Anterior cingulate cortex (tissue), 58 donors: Measurements from ENCODE around the gene COL1A1.

Experiments used
- DNase-seq, 58 donors: peaks; one replicate each; lab custom pipeline; 2025; lab: John Stamatoyannopoulos, UW

Gene COL1A1

GRCh38 chr17:50214976-50215760 lies 13.7 kb upstream of the COL1A1 start:
- DNase-seq = no peak

GRCh38 chr17:50213026-50214022 lies 11.9 kb upstream of the COL1A1 start:
- no peak for DNase-seq

- no peak for DNase-seq
These were observed 10.9 kb upstream of the COL1A1 start for GRCh38 chr17:50212121-50212843.

- DNase-seq = no peak
These were observed 10.1 kb upstream of the COL1A1 start for GRCh38 chr17:50211249-50212120.

- no peak for DNase-seq
These were observed 9.1 kb upstream of the COL1A1 start for GRCh38 chr17:50210240-50211225.

DNA sequence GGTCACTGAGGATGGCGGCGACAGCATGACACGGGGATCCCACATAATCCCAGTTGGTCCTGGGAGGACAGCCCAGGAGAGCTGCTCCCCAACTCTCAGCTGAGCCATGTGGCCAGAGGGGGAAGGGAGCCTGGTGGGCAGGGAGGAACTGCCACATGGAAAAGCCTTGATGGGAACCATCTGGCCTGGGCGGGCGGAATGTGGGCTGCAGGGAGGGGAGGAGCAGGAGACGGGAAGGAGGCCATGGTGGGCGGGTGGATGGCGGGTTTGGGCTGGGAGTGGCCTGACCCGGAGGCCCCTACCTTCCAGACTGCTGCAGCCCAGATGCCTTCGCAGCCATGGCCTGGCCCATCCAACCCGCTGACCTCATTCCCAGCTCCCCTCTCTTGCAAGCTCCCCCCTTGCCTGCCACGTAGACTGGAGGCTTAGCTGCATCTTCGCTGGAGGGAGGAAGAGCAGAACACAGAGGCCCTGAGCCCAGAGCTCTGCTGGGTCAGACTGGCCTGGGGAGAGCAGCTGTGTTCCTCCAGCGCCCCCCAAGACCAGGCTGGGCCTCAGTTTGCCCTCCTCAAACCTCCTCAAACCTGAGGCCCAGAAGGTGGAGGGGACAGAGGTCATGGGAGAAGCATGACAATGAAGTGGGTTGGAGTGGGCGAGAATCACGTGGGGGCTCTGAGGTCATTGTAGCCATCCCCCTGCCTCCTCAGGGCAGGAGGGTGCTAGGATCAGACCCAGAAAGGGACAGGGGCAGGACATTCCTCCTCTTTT lies 8.2 kb upstream of the COL1A1 start:
- DNase-seq = no peak

- DNase-seq = no peak
These were observed 7.7 kb upstream of the COL1A1 start for GRCh38 chr17:50209133-50209471.

DNA sequence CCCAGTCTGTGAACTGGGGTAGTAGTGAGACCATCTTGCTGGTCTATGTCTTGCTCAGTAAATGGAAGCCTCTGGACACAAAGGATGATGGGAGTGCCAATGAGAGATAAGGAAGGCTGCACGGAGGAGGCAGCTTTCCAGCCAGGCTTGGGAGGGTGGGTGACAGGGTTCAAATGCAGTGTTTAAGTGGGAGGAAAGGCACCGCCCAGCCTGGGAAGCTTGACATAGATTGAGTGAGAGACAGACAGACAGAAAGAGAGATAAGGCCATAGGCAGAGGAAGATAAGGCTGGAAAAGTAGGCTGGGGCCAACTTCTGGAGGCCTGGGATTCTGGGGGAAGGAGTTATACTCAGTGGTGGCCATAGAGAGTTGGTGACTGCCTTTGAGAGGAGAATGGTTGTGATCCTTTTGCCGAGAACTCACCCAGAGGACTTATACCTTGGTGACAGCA lies 7.2 kb upstream of the COL1A1 start:
- no peak for DNase-seq

- no peak for DNase-seq
These were observed 6.5 kb upstream of the COL1A1 start for GRCh38 chr17:50207792-50208567.

GRCh38 chr17:50207315-50207714 lies 5.9 kb upstream of the COL1A1 start:
- DNase-seq = no peak

- DNase-seq = no peak
These were observed 5.3 kb upstream of the COL1A1 start for GRCh38 chr17:50206604-50207293.

- no peak for DNase-seq
These were observed 4.6 kb upstream of the COL1A1 start for GRCh38 chr17:50205963-50206505.

DNA sequence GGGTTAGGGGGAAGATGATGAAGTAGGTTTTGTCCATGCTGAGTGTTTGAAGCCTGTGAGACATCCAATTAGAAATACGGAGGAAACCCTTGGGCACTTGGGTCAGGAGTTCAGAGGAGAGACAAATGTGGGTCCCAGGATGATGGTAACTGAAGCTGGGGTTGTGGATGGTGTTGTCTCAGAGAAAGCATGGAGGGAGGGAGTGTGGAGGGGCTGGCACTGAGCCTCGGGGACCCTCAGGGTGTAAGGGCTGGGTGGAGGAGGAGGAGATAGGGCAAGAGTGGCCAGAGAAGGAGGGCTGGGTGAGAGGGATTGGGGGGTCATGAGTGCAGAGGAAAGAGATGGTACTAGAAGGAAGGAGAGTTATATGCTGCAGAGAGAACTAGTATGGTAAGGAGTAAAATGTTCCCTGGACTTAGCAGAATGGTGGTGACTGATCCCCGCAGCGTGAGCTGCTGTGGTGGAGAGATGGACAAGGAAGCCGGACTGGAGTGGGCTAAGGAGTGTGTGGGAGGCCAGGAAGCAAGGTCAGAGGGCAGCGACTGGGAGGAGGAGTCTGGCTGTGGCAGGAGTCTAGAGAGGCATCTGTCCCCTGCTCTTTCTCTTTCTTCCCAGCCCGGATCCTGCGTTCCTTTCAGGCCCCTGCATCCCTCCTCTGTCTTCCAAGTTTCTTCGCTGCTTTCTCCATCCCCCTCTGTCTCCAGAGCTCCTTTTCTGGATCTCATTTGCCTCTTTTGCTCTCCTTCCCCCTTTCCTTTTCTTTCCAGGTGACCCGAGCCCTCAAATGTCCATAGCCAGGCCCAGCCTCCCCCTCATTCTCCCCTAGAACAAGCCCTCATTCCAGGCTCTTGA lies 3.9 kb upstream of the COL1A1 start:
- no peak for DNase-seq

- no peak for DNase-seq
These were observed 3.0 kb upstream of the COL1A1 start for GRCh38 chr17:50204431-50204830.
